Keratinocyte (primary cell): ENCODE data around the gene VPS35L. TPM values are rescaled to one million over a fixed set of nuclear protein-coding genes. Genes with fewer than 3 reads are reported as not detected.

Experiments used
- DNase-seq: peaks from one replicate; pipeline ENCODE4 v3.0.0-alpha.2; 2011; ENCODE audit warnings: low read depth, missing footprints, low spot score
- FAIRE-seq: peaks from 2 replicates; lab custom pipeline; 2011; peaks lifted over from hg19 to GRCh38; lab: Jason Lieb, UNC
- H2AFZ ChIP-seq: 2 replicates; pipeline ENCODE4 v1.6.0; 2012; ENCODE audit warnings: low read length, control low read depth, inconsistent platforms; ENCODE audit not compliant: control insufficient read depth
- H3K27ac ChIP-seq: 2 replicates; pipeline ENCODE4 v1.5.1; 2011; ENCODE audit warnings: low read length; ENCODE audit not compliant: control insufficient read depth, insufficient read depth
- H3K27me3 ChIP-seq: 3 replicates; pipeline ENCODE4 v1.6.0; 2011; ENCODE audit warnings: low read length; ENCODE audit not compliant: control insufficient read depth, insufficient read depth; ENCODE audit errors: extremely low read depth
- H3K36me3 ChIP-seq, 2 experiments: 2 replicates in 1 of 2; 3 replicates in 1 of 2; pipeline ENCODE4 v1.5.1; 2011; ENCODE audit warnings: low read length in 2 of 2, mild to moderate bottlenecking in 1 of 2; ENCODE audit not compliant: control insufficient read depth in 2 of 2, insufficient read depth in 2 of 2; ENCODE audit errors: extremely low read depth in 1 of 2
- H3K4me1 ChIP-seq: 3 replicates; pipeline ENCODE4 v1.5.1; 2011; ENCODE audit warnings: low read length; ENCODE audit not compliant: control insufficient read depth, insufficient read depth; ENCODE audit errors: extremely low read depth
- H3K4me2 ChIP-seq: 3 replicates; pipeline ENCODE4 v1.6.0; 2011; ENCODE audit warnings: low read depth, low read length; ENCODE audit not compliant: control insufficient read depth, insufficient read depth; ENCODE audit errors: extremely low read depth
- H3K4me3 ChIP-seq, 3 experiments: fragments of 200-600 bp in 1 of 3; sonication (generic) in 1 of 3; 2 replicates in 2 of 3; 3 replicates in 1 of 3; pipeline ENCODE4 v1.5.1; 2011 to 2016; ENCODE audit warnings: low read length in 3 of 3, mild to moderate bottlenecking in 3 of 3, control low read depth in 2 of 3, inconsistent platforms in 1 of 3, low read depth in 1 of 3, mixed read lengths in 1 of 3, mixed run types in 1 of 3, moderate library complexity in 1 of 3; ENCODE audit not compliant: control insufficient read depth in 2 of 3, insufficient read depth in 2 of 3; ENCODE audit errors: extremely low read depth in 1 of 3
- H3K79me2 ChIP-seq: 2 replicates; pipeline ENCODE4 v1.6.0; 2012; ENCODE audit warnings: low read length; ENCODE audit not compliant: control insufficient read depth, insufficient read depth
- H3K9ac ChIP-seq: 3 replicates; pipeline ENCODE4 v1.6.0; 2011; ENCODE audit warnings: low read length; ENCODE audit not compliant: control insufficient read depth, insufficient read depth; ENCODE audit errors: extremely low read depth
- H3K9me1 ChIP-seq: 3 replicates; pipeline ENCODE4 v1.6.0; 2011; ENCODE audit warnings: low read length; ENCODE audit not compliant: control insufficient read depth, insufficient read depth; ENCODE audit errors: extremely low read depth
- H3K9me3 ChIP-seq: 2 replicates; pipeline ENCODE4 v1.5.1; 2012; ENCODE audit warnings: low read depth, low read length; ENCODE audit not compliant: control insufficient read depth
- H4K20me1 ChIP-seq: 3 replicates; pipeline ENCODE4 v1.6.0; 2011; ENCODE audit warnings: low read length; ENCODE audit not compliant: control insufficient read depth, insufficient read depth; ENCODE audit errors: extremely low read depth
- EZH2 ChIP-seq: IDR thresholded peaks from one replicate; pipeline ENCODE4 v1.6.1; 2012; ENCODE audit warnings: inconsistent platforms, mild to moderate bottlenecking, low read length, moderate library complexity
- dilution Hi-C: fragments of 300-500 bp; cut with MboI; formaldehyde crosslinking; loops from one replicate; pipeline ENCODE4 v1.7.0; 2020; ENCODE audit warnings: low sequenced_read_pairs; ENCODE audit not compliant: extremely low pct_ligation_motif_present
- polyA plus RNA-seq, 5 experiments: library from polyadenylated mRNA; depleted of rRNA in 3 of 5; stranded (reverse) in 3 of 5; stranded (forward) in 1 of 5; unstranded in 1 of 5; fragments of >200 nt; gene quantifications; 1 replicate in 1 of 5; 2 replicates in 3 of 5; 3 replicates in 1 of 5; pipeline versions ENCODE4 v1.2.1 to v1.2.3, GENCODE V29; 2011 to 2012; ENCODE audit warnings: missing spikeins in 2 of 5, low read depth in 1 of 5, low replicate concordance in 1 of 5
- TF ChIP-seq, protein P1 (sequence below), 3 experiments: IDR thresholded peaks in 1 of 3; conservative IDR thresholded peaks in 1 of 3; optimal IDR thresholded peaks in 1 of 3; 2 replicates in 2 of 3; 3 replicates in 1 of 3; pipeline versions ENCODE3 to v1.5.1; 2011; ENCODE audit warnings: low read length in 3 of 3, mild to moderate bottlenecking in 3 of 3, moderate library complexity in 2 of 3, control low read depth in 1 of 3, inconsistent platforms in 1 of 3; ENCODE audit not compliant: insufficient read depth in 2 of 3; ENCODE audit errors: extremely low read depth in 1 of 3

The VPS35L gene
- polyA plus RNA-seq, 1 donor (not counting 4 experiments of a cell fraction or from before 2014, with no cell fraction given), result 22.1 TPM

DNA sequence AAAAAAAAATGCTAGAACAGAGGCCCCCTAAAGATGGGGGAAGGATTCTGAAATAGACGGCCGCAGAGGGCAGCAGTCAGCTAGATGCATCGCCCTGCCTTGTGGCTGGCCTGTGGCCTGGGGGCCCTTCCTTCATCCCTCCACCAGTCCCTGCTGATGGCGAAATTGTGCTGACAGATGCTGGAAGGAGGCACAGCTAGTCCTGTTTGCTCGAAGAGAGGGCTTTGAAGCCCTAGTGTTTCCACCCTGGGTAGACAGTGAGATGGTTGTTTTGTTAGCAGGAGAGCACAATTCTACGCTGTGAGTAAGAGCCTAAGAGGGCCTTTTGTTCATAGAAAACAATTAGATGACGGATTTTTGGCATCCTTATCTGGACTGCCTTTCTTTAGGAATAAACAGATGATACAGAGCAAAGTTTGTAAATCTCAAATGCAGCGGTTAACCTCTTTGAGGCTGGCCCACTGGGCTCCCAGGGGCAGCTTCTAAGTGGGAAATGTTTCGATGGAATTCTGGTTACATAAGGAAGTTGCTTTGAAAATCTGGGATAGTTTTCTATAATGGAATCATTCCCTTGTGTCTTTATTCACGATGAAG is 23.0 kb downstream of the VPS35L start:
- H3K27me3 ChIP-seq, result no peaks in the 10 kb centered on the region
- no peak overlapping the region for H3K27ac ChIP-seq
- DNase-seq (no peak), FAIRE-seq (no peak)
- no peaks in the 10 kb centered on the region for H4K20me1 ChIP-seq
- no peak overlapping the region for H2AFZ ChIP-seq
- H3K9ac ChIP-seq, result no peak overlapping the region
- dilution Hi-C loops, result no loop called here
- H3K9me3 ChIP-seq, result no peaks in the 10 kb centered on the region
- no peak for TF ChIP-seq EZH2
- TF ChIP-seq, protein P1, sequence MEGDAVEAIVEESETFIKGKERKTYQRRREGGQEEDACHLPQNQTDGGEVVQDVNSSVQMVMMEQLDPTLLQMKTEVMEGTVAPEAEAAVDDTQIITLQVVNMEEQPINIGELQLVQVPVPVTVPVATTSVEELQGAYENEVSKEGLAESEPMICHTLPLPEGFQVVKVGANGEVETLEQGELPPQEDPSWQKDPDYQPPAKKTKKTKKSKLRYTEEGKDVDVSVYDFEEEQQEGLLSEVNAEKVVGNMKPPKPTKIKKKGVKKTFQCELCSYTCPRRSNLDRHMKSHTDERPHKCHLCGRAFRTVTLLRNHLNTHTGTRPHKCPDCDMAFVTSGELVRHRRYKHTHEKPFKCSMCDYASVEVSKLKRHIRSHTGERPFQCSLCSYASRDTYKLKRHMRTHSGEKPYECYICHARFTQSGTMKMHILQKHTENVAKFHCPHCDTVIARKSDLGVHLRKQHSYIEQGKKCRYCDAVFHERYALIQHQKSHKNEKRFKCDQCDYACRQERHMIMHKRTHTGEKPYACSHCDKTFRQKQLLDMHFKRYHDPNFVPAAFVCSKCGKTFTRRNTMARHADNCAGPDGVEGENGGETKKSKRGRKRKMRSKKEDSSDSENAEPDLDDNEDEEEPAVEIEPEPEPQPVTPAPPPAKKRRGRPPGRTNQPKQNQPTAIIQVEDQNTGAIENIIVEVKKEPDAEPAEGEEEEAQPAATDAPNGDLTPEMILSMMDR (optimal IDR thresholded peaks at IDR 0.05 in 1 of 3, IDR thresholded peaks at IDR 0.05 in 1 of 3, conservative IDR thresholded peaks at IDR 0.05 in 1 of 3; ENCODE audit: extremely low read depth in 1 of 3, insufficient read depth in 2 of 3, low read length in 3 of 3), result no peak
- H3K4me1 ChIP-seq, result no peaks in the 10 kb centered on the region
- no peaks in the 10 kb centered on the region for H3K79me2 ChIP-seq
- no peak overlapping the region for H3K4me2 ChIP-seq
- H3K9me1 ChIP-seq, result no peaks in the 10 kb centered on the region
- H3K36me3 ChIP-seq, result peaks cover 5 to 11% of the 10 kb centered on the region in 2 experiments
- H3K4me3 ChIP-seq, result no peak overlapping the region

DNA sequence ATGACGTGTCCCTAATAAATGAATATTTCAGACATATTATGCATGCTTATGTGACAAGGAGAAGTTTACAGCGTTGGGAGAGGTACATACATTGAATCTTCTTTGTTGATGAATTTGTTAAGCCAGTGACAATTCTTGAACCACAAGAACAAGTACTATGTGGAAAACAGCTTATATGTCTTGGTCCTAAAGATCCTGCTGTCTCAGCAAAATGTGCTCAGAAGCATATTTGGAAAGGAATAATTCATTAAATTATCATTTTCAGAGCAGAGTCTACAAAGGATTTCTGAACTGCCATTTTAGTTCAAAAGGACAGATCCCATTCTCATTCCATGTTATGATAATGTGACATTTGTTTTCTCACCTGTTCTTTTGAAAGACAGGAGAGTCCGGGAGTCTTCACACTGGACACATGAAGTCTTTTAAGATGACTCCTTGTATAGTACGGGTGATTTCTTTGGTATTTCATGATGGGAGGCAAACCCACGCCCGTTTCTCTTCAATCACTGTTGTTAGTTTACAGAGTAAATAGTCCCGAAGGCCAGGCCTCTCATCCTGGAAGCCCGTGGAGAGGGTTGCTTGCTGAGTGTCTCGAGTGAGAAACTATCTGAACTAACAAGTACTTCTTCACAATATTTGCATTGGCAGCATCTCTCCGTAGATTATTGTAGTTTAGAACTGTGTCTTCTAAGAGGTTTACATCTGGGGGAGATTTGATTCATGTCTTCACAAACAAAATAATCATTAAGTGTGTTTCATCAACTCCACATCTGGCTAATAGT is 26.7 kb downstream of the VPS35L start:
- no peaks in the 10 kb centered on the region for H3K9me1 ChIP-seq
- H3K36me3 ChIP-seq, result peaks cover 2 to 6% of the 10 kb centered on the region in 2 experiments
- no peaks in the 10 kb centered on the region for H3K79me2 ChIP-seq
- H4K20me1 ChIP-seq, result no peaks in the 10 kb centered on the region
- H3K9me3 ChIP-seq, result no peaks in the 10 kb centered on the region
- H3K9ac ChIP-seq, result no peak overlapping the region
- H3K27ac ChIP-seq, result no peak overlapping the region
- no peak for TF ChIP-seq EZH2
- TF ChIP-seq, protein P1 (optimal IDR thresholded peaks at IDR 0.05 in 1 of 3, IDR thresholded peaks at IDR 0.05 in 1 of 3, conservative IDR thresholded peaks at IDR 0.05 in 1 of 3; ENCODE audit: extremely low read depth in 1 of 3, insufficient read depth in 2 of 3, low read length in 3 of 3), result no peak
- H2AFZ ChIP-seq, result no peak overlapping the region
- FAIRE-seq (no peak), DNase-seq (no peak)
- H3K27me3 ChIP-seq, result no peaks in the 10 kb centered on the region
- no peaks in the 10 kb centered on the region for H3K4me1 ChIP-seq
- no peak overlapping the region for H3K4me2 ChIP-seq
- H3K4me3 ChIP-seq, result no peak overlapping the region
- dilution Hi-C loops, result no loop called here
